HG02973 (cell line): Measurements from ENCODE around the gene NUP98.
"Not testable (repeated sequence)": the region's sequence is repeated elsewhere in the genome, so short reads cannot be mapped to it uniquely, and the experiment has no call there.

ENCODE experiments used
- ATAC-seq: cut with Tn5 transposase; IDR thresholded peaks from one replicate; pipeline ENCODE4 v1.9.1; 2021; ENCODE audit warnings: moderate library complexity; ENCODE audit not compliant: unreplicated experiment

Gene NUP98

GRCh38 chr11:3679077-3679476, 118.3 kb downstream of the NUP98 start:
- no peak for ATAC-seq

GRCh38 chr11:3675971-3676370, 121.4 kb downstream of the NUP98 start:
- ATAC-seq, result no peak

- ATAC-seq, result no peak
These were observed 123.2 kb downstream of the NUP98 start for GRCh38 chr11:3674189-3674588.

- ATAC-seq, result no peak
These were observed 125.8 kb downstream of the NUP98 start, which contains the start of gene CHRNA10 for GRCh38 chr11:3671334-3672254. Gene CHRNA10, minus strand, starts transcription at chr11:3671384. Its CDS starts 72 bp downstream, at chr11:3671312.

- ATAC-seq, result no peak
These were observed 127.6 kb downstream of the NUP98 start for GRCh38 chr11:3669742-3670183.

- no peak for ATAC-seq
These were observed 128.2 kb downstream of the NUP98 start for GRCh38 chr11:3669128-3669527.

GRCh38 chr11:3667149-3668035, 130.0 kb downstream of the NUP98 start:
- ATAC-seq, result no peak

GRCh38 chr11:3666023-3666530, 131.3 kb downstream of the NUP98 start:
- ATAC-seq, result no peak

- no peak for ATAC-seq
These were observed 131.9 kb downstream of the NUP98 start for GRCh38 chr11:3665336-3666022.

- ATAC-seq, result no peak
These were observed 133.2 kb downstream of the NUP98 start for GRCh38 chr11:3664032-3664630.

- no peak for ATAC-seq
These were observed 134.5 kb downstream of the NUP98 start for GRCh38 chr11:3662856-3663255.

GRCh38 chr11:3660960-3661359, 136.4 kb downstream of the NUP98 start:
- ATAC-seq, result no peak

- ATAC-seq, result no peak
These were observed 137.5 kb downstream of the NUP98 start for GRCh38 chr11:3659595-3660515.

- no peak for ATAC-seq
These were observed 139.1 kb downstream of the NUP98 start for GRCh38 chr11:3658252-3658651.

- not testable (repeated sequence) for ATAC-seq
These were observed 140.0 kb downstream of the NUP98 start for GRCh38 chr11:3657331-3657730.

- ATAC-seq, result no peak
These were observed 141.8 kb downstream of the NUP98 start for GRCh38 chr11:3655547-3655946.

- not testable (repeated sequence) for ATAC-seq
These were observed 144.8 kb downstream of the NUP98 start for GRCh38 chr11:3652514-3652913.

GRCh38 chr11:3649374-3649773, 148.0 kb downstream of the NUP98 start:
- not testable (repeated sequence) for ATAC-seq

- not testable (repeated sequence) for ATAC-seq
These were observed 148.5 kb downstream of the NUP98 start for GRCh38 chr11:3648843-3649242.
